Testis (tissue), 3 donors: ENCODE results near the gene SLC25A34. TPM values are rescaled to one million over a fixed set of nuclear protein-coding genes. Genes with fewer than 3 reads are reported as not detected.

ENCODE experiments used
- DNase-seq: peaks from one replicate; pipeline ENCODE4 v3.0.0-alpha.2; 2019
- H3K27ac ChIP-seq, 2 donors: fragments of 200-600 bp; sonication (generic); one replicate each; pipeline ENCODE4 v1.5.1; 2019
- H3K27me3 ChIP-seq: fragments of 200-600 bp; sonication (generic); one replicate; pipeline ENCODE4 v1.5.1; 2019
- H3K36me3 ChIP-seq: fragments of 200-600 bp; sonication (generic); one replicate; pipeline ENCODE4 v1.5.1; 2017; ENCODE audit warnings: low read depth; ENCODE audit errors: missing control alignments
- H3K4me1 ChIP-seq: fragments of 200-600 bp; sonication (generic); one replicate; pipeline ENCODE4 v1.5.1; 2019
- H3K4me3 ChIP-seq, 2 donors: fragments of 200-600 bp; sonication (generic); one replicate each; pipeline ENCODE4 v1.5.1; 2017 to 2019
- H3K9me3 ChIP-seq: fragments of 200-600 bp; sonication (generic); one replicate; pipeline ENCODE4 v1.5.1; 2017
- CTCF ChIP-seq, 3 experiments: fragments of 450-650 bp in 2 of 3; fragments of 200-600 bp in 1 of 3; sonication (generic) in 1 of 3; IDR thresholded peaks; one replicate each; pipeline ENCODE4 v1.5.1; 2016 to 2019; ENCODE audit warnings: antibody characterized with exemption in 3 of 3, mild to moderate bottlenecking in 2 of 3, moderate library complexity in 1 of 3
- POLR2A ChIP-seq: fragments of 450-650 bp; IDR thresholded peaks from one replicate; pipeline ENCODE4 v1.6.1; 2017; ENCODE audit warnings: antibody characterized with exemption, mild to moderate bottlenecking, moderate library complexity
- WGBS, 2 donors: methylation state at CpG; one replicate each; pipeline ENCODE4 v1.1.5; 2018; 5-methylcytosine and 5-hydroxymethylcytosine counted together
- intact Hi-C: fragments of 100-400 bp; cut with DNase I; formaldehyde crosslinking; loops from one replicate; pipeline ENCODE4 v1.15.1; 2023; ENCODE audit warnings: low total_unique reads
- polyA plus RNA-seq: library from polyadenylated mRNA; stranded (reverse); fragments of 350-450 nt; fragmentation: Illumina TruSeq; extraction: RNeasy Lipid Tissue Mini Kit (QIAGEN cat#74804); gene quantifications from one replicate; pipeline ENCODE4 v1.2.3, GENCODE V29; 2014; ENCODE audit warnings: low read depth, low replicate concordance; ENCODE audit not compliant: insufficient read depth
- total RNA-seq, 2 donors: library from RNA; depleted of rRNA; stranded (reverse); fragments of >200 nt; gene quantifications; one replicate each; pipeline ENCODE4 v1.2.3, GENCODE V29; 2016

SLC25A34 gene
- total and polyA plus RNA-seq, 3 donors from 2014 or later, result 2.5 to 3.8 (median 2.6) TPM

GRCh38 chr1:15735304-15736037 is 587 bp upstream of the SLC25A34 start:
- H3K4me1 ChIP-seq, result no peaks in the 10 kb centered on the region
- TF ChIP-seq CTCF (IDR thresholded peaks at IDR 0.05), result no peak
- no peak for TF ChIP-seq POLR2A
- no peak overlapping the region for H3K27ac ChIP-seq
- H3K27me3 ChIP-seq, result no peaks in the 10 kb centered on the region
- 79 to 95% methylated on average over 7 to 12 of the region's 12 CpGs for WGBS, 2 donors
- H3K9me3 ChIP-seq, result no peaks in the 10 kb centered on the region
- no peak overlapping the region for H3K4me3 ChIP-seq
- DNase-seq, result no peak
- intact Hi-C loops, result no loop called here
- H3K36me3 ChIP-seq, result no peaks in the 10 kb centered on the region

- 40 to 65% methylated on average over 4 to 6 of the region's 6 CpGs for WGBS, 2 donors
- Histone ChIP-seq H3K36me3 (no peaks in the 10 kb centered on the region), H3K27ac (peak overlapping the region in 1 of 2 donors; percentile 2), H3K4me1 (peaks cover 3% of the 10 kb centered on the region), H3K9me3 (no peaks in the 10 kb centered on the region), H3K27me3 (no peaks in the 10 kb centered on the region), H3K4me3 (no peak overlapping the region)
- no peak for DNase-seq
- intact Hi-C loops, result no loop called here
- TF ChIP-seq POLR2A, result no peak
- no peak for TF ChIP-seq CTCF (IDR thresholded peaks at IDR 0.05)
These were observed 819 bp downstream of the SLC25A34 start for GRCh38 chr1:15736892-15737261.

- intact Hi-C loops, result no loop called here
- H3K4me1 ChIP-seq, result peaks cover 3% of the 10 kb centered on the region
- no peaks in the 10 kb centered on the region for H3K27me3 ChIP-seq
- no peak overlapping the region for H3K4me3 ChIP-seq
- no peaks in the 10 kb centered on the region for H3K36me3 ChIP-seq
- no peak for DNase-seq
- no peak overlapping the region for H3K27ac ChIP-seq
- WGBS, 2 donors, result 81 to 88% methylated on average over 17 to 20 of the region's 20 CpGs
- TF ChIP-seq POLR2A, result no peak
- no peak for TF ChIP-seq CTCF (IDR thresholded peaks at IDR 0.05)
- H3K9me3 ChIP-seq, result no peaks in the 10 kb centered on the region
These were observed 1.6 kb downstream of the SLC25A34 start for GRCh38 chr1:15737324-15738319.

- WGBS, 2 donors, result 89 to 91% methylated on average over 3 to 15 of the region's 15 CpGs
- Histone ChIP-seq H3K36me3 (no peaks in the 10 kb centered on the region), H3K27ac (no peak overlapping the region), H3K4me1 (peaks cover 3% of the 10 kb centered on the region), H3K27me3 (no peaks in the 10 kb centered on the region), H3K4me3 (no peak overlapping the region), H3K9me3 (no peaks in the 10 kb centered on the region)
- intact Hi-C loops, result no loop called here
- TF ChIP-seq POLR2A (no peak), CTCF (IDR thresholded peaks at IDR 0.05) (no peak)
- no peak for DNase-seq
These were observed 2.5 kb downstream of the SLC25A34 start for GRCh38 chr1:15738416-15739113.
